Mammary epithelial cell (primary cell): ENCODE measurements around the gene MN1.

ENCODE experiments used
- CTCF ChIP-seq, 2 donors: IDR thresholded peaks in 1 of 2; conservative IDR thresholded peaks in 1 of 2; 2 replicates each; pipeline ENCODE4 v1.5.1; 2011 to 2012; ENCODE audit warnings: inconsistent platforms in 2 of 2, low read length in 2 of 2, mild to moderate bottlenecking in 2 of 2, control low read depth in 1 of 2, low read depth in 1 of 2; ENCODE audit not compliant: insufficient read depth in 1 of 2; ENCODE audit errors: extremely low read depth in 1 of 2
- EZH2 ChIP-seq: IDR thresholded peaks from 2 replicates; pipeline ENCODE4 v1.6.1; 2012; ENCODE audit warnings: low read length, inconsistent platforms, borderline replicate concordance

GRCh38 chr22:27797520-27798391 lies 3.8 kb downstream of the MN1 start:
- no peak for TF ChIP-seq EZH2
- TF ChIP-seq CTCF (conservative IDR thresholded peaks at IDR 0.05 in 1 of 2, IDR thresholded peaks at IDR 0.05 in 1 of 2; ENCODE audit: extremely low read depth in 1 of 2, insufficient read depth in 1 of 2, low read depth in 1 of 2, low read length in 2 of 2), result no peak
